Neural cell (in vitro differentiated cells): ENCODE measurements around the gene SETD5. TPM values are rescaled to one million over a fixed set of nuclear protein-coding genes. Genes with fewer than 3 reads are reported as not detected.

Experiments used
- H2AFZ ChIP-seq: fragments of 200-600, 300-800 bp; sonication (generic), shearing (Covaris generic); 2 replicates; pipeline ENCODE4 v1.6.0; 2014; ENCODE audit warnings: low read depth, mild to moderate bottlenecking, antibody characterized with exemption, low read length, moderate library complexity
- H3F3A ChIP-seq: fragments of 200-600 bp; shearing (Covaris generic); 2 replicates; pipeline ENCODE4 v1.6.1; 2016; ENCODE audit warnings: mild to moderate bottlenecking, moderate library complexity, mixed read lengths, antibody characterized with exemption, low read length; ENCODE audit not compliant: insufficient read depth, poor library complexity, severe bottlenecking
- H3K27ac ChIP-seq: fragments of 200-600, 300-800 bp; sonication (generic), shearing (Covaris generic); 2 replicates; pipeline ENCODE4 v1.5.1; 2014; ENCODE audit warnings: mild to moderate bottlenecking, low read length, moderate library complexity
- H3K27me3 ChIP-seq: fragments of 300-800, 200-600 bp; sonication (generic), shearing (Covaris generic); 2 replicates; pipeline ENCODE4 v1.6.0; 2014; ENCODE audit warnings: mild to moderate bottlenecking, low read depth, low read length, moderate library complexity; ENCODE audit not compliant: insufficient read depth
- H3K36me3 ChIP-seq: fragments of 300-800, 200-600 bp; sonication (generic), shearing (Covaris generic); 2 replicates; pipeline ENCODE4 v1.5.1; 2014; ENCODE audit warnings: mild to moderate bottlenecking, antibody characterized with exemption, low read length, moderate library complexity; ENCODE audit not compliant: insufficient read depth
- H3K4me2 ChIP-seq: fragments of 300-800, 200-600 bp; sonication (generic), shearing (Covaris generic); 2 replicates; pipeline ENCODE4 v1.6.0; 2014; ENCODE audit warnings: mild to moderate bottlenecking, low read length
- H3K4me3 ChIP-seq: fragments of 300-800, 200-600 bp; sonication (generic), shearing (Covaris generic); 2 replicates; pipeline ENCODE4 v1.5.1; 2014; ENCODE audit warnings: mild to moderate bottlenecking, low read length, moderate library complexity
- H3K79me2 ChIP-seq: fragments of 200-600 bp; shearing (Covaris generic); replicated peaks from 2 replicates; pipeline ENCODE4 v1.6.0; 2014; ENCODE audit warnings: mild to moderate bottlenecking, low read length, moderate library complexity; ENCODE audit not compliant: insufficient read depth
- H3K9ac ChIP-seq: fragments of 300-800, 200-600 bp; sonication (generic), shearing (Covaris generic); 2 replicates; pipeline ENCODE4 v1.6.1; 2016; ENCODE audit warnings: mild to moderate bottlenecking, low read length, mixed read lengths
- H3K9me2 ChIP-seq: fragments of 200-600 bp; shearing (Covaris generic); 2 replicates; pipeline ENCODE4 v1.6.1; 2016; ENCODE audit warnings: mild to moderate bottlenecking, low read length, mixed read lengths; ENCODE audit not compliant: insufficient read depth
- H3K9me3 ChIP-seq: fragments of 200-600, 300-800 bp; sonication (generic), shearing (Covaris generic); 2 replicates; pipeline ENCODE4 v1.6.1; 2016; ENCODE audit warnings: mild to moderate bottlenecking, mixed run types, low read length, moderate library complexity, mixed read lengths
- H4K20me1 ChIP-seq: fragments of 200-600 bp; shearing (Covaris generic); 2 replicates; pipeline ENCODE4 v1.6.1; 2016; ENCODE audit warnings: mild to moderate bottlenecking, mixed run types; ENCODE audit not compliant: insufficient read depth
- CTCF ChIP-seq: fragments of 450-650 bp; IDR thresholded peaks from 2 replicates; pipeline ENCODE4 v1.5.1; 2014; ENCODE audit warnings: antibody characterized with exemption, mild to moderate bottlenecking, moderate library complexity; ENCODE audit not compliant: poor library complexity, severe bottlenecking
- EP300 ChIP-seq: fragments of 450-650 bp; conservative IDR thresholded peaks from 2 replicates; pipeline ENCODE4 v1.6.1; 2014; ENCODE audit warnings: antibody characterized with exemption, mild to moderate bottlenecking, moderate library complexity; ENCODE audit not compliant: poor library complexity, severe bottlenecking
- EZH2 ChIP-seq: fragments of 200-600, 300-800 bp; shearing (Covaris generic), sonication (generic); IDR thresholded peaks from 2 replicates; pipeline ENCODE4 v1.6.1; 2014; ENCODE audit warnings: antibody characterized with exemption, low read length, borderline replicate concordance, mild to moderate bottlenecking; ENCODE audit not compliant: insufficient read depth, poor library complexity, severe bottlenecking
- MXI1 ChIP-seq: fragments of 450-650 bp; conservative IDR thresholded peaks from 2 replicates; pipeline ENCODE4 v1.6.1; 2014; ENCODE audit warnings: antibody characterized with exemption, mild to moderate bottlenecking; ENCODE audit not compliant: poor library complexity, severe bottlenecking
- POLR2AphosphoS5 ChIP-seq: IDR thresholded peaks from 2 replicates; pipeline ENCODE4 v1.6.1; 2012
- RAD21 ChIP-seq: fragments of 450-650 bp; conservative IDR thresholded peaks from 2 replicates; pipeline ENCODE4 v1.6.1; 2014; ENCODE audit warnings: antibody characterized with exemption, mild to moderate bottlenecking, moderate library complexity
- REST ChIP-seq: IDR thresholded peaks from 2 replicates; pipeline ENCODE4 v1.6.1; 2012; ENCODE audit warnings: borderline replicate concordance
- SMC3 ChIP-seq: fragments of 450-650 bp; conservative IDR thresholded peaks from 2 replicates; pipeline ENCODE4 v1.6.1; 2014; ENCODE audit warnings: antibody characterized with exemption, mild to moderate bottlenecking, moderate library complexity; ENCODE audit not compliant: poor library complexity
- TAF1 ChIP-seq: IDR thresholded peaks from 2 replicates; pipeline ENCODE4 v1.6.1; 2012; ENCODE audit warnings: low read depth
- polyA plus RNA-seq: library from polyadenylated mRNA; depleted of rRNA; stranded (reverse); fragments of >200 nt; gene quantifications from 2 replicates; pipeline ENCODE4 v1.2.3, GENCODE V29; 2014

The SETD5 gene
- polyA plus RNA-seq, 1 donor from 2014 or later: 38.0 TPM

GRCh38 chr3:9388142-9388541, 9.3 kb upstream of the SETD5 start:
- no peak overlapping the region for H2AFZ ChIP-seq
- no peaks in the 10 kb centered on the region for H3K9me3 ChIP-seq
- H3K4me3 ChIP-seq: no peak overlapping the region
- no peaks in the 10 kb centered on the region for H3F3A ChIP-seq
- H3K27me3 ChIP-seq: no peaks in the 10 kb centered on the region
- H3K36me3 ChIP-seq: peaks cover 22% of the 10 kb centered on the region
- no peak overlapping the region for H3K9ac ChIP-seq
- H4K20me1 ChIP-seq: peaks cover 12% of the 10 kb centered on the region
- no peaks in the 10 kb centered on the region for H3K9me2 ChIP-seq
- TF ChIP-seq MXI1 (no peak), TAF1 (no peak), CTCF (no peak), EP300 (no peak), REST (no peak), RAD21 (no peak), EZH2 (no peak), SMC3 (no peak), POLR2AphosphoS5 (no peak)
- peaks cover 47% of the 10 kb centered on the region for H3K79me2 ChIP-seq
- no peak overlapping the region for H3K4me2 ChIP-seq
- H3K27ac ChIP-seq: no peak overlapping the region

- Histone ChIP-seq H3F3A (no peaks in the 10 kb centered on the region), H4K20me1 (peaks cover 12% of the 10 kb centered on the region), H3K9ac (no peak overlapping the region), H2AFZ (no peak overlapping the region), H3K79me2 (peaks cover 53% of the 10 kb centered on the region), H3K4me2 (no peak overlapping the region), H3K9me3 (no peaks in the 10 kb centered on the region), H3K4me3 (no peak overlapping the region), H3K27me3 (no peaks in the 10 kb centered on the region), H3K36me3 (peaks cover 25% of the 10 kb centered on the region), H3K9me2 (no peaks in the 10 kb centered on the region), H3K27ac (no peak overlapping the region)
- TF ChIP-seq POLR2AphosphoS5 (no peak), REST (no peak), EP300 (no peak), SMC3 (no peak), TAF1 (no peak), MXI1 (no peak), RAD21 (no peak), CTCF (no peak)
Measured at GRCh38 chr3:9388562-9389272, 8.7 kb upstream of the SETD5 start.
